ENCODE measurements around the gene NCAPG2. TPM values are rescaled to one million over a fixed set of nuclear protein-coding genes. Genes with fewer than 3 reads are reported as not detected.

NCAPG2 gene
- total and polyA plus RNA-seq, 4 donors = 2.9 to 9.2 (median 5.4) TPM

DNA sequence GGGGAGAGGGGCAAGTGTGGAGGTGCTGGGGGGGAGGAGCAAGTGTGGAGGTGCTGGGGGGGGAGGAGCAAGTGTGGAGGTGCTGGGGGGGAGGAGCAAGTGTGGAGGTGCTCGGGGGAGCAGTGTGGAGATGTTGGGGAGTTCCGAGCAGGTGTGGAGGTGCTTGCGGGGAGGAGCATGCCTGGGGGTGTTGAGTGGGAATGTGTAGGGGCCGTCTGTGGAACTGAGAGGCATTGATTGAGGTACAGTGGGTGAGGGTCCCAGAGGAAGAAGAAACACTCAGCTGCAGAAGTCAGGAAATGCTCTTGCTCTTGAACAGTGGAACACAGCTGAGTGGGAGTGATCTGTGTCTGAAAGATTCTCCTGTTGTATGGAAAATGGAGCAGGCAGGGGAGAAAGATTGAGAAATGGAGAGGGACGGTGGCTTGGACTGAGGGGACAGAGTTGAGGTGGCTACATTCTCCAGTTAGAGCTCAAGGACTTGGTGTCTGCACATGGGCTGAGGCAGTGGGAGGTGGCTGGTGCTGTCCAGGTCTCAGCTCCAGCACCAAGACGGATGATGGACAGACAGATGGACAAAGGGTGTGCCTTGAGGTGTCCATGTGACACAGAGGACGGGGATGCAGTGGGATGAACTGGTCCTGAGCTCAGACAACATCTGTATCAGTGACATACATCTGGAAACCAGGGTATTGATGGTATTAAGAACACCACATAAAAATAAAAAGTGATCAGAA lies 25.2 kb upstream of the NCAPG2 start:
- Histone ChIP-seq H3K9me3 (ENCODE audit: control insufficient read depth, low read length) (no peaks in the 10 kb centered on the region), H3K27me3 (ENCODE audit: control insufficient read depth in 1 of 2, insufficient read depth in 2 of 2, low read length in 1 of 2) (no peaks in the 10 kb centered on the region), H3K36me3 (ENCODE audit: control insufficient read depth in 1 of 2, insufficient read depth in 2 of 2, low read length in 1 of 2) (peaks cover 0 to 4% of the 10 kb centered on the region in 2 donors), H3K4me3 (ENCODE audit: low read length in 2 of 2) (no peak overlapping the region), H3K4me1 (ENCODE audit: control insufficient read depth in 1 of 2, insufficient read depth in 2 of 2, low read length in 2 of 2) (no peaks in the 10 kb centered on the region), H3K27ac (ENCODE audit: low read depth in 1 of 2, low read length in 2 of 2) (no peak overlapping the region)
- no peak for DNase-seq
- 83 to 90% methylated on average over 7 of the region's 7 CpGs for WGBS, 2 donors
- no peak for ATAC-seq (ENCODE audit: low FRiP score)
- intact Hi-C loops (cut with DNase I) = no loop called here

DNA sequence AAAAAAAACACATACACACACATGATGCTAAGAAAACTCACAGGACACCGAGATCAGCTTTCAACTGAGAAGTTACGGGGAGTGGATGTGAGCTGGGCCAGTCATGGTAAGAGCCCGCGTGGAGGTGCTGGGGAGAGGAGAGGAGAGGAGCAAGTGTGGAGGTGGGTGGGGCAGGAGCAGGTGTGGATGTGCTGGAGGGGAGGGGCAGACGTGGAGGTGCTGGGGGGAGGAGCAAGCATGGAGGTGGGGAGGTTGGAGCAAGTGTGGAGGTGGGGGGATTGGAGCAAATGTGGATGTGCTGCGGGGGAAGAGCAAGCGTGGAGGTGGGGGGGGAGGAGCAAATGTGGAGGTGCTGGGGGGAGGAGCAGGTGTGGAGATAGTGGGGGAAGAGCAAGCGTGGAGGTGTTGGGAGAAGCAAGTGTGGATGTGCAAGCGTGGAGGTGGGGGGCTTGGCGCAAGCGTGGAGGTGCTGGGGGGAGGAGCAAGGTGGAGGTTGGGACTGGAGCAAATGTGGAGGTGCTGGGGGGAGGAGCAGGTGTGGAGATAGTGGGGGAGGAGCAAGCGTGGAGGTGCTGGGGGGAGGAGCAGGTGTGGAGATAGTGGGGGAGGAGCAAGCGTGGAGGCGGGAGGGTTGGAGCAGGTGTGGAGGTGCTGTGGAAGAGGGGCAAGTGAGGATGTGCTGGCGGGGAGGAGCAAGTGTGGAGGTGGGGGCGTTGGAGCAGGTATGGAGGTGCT lies 24.5 kb upstream of the NCAPG2 start:
- no peak overlapping the region for H3K27ac ChIP-seq (ENCODE audit: low read depth in 1 of 2, low read length in 2 of 2)
- ATAC-seq (ENCODE audit: low FRiP score) (no peak), DNase-seq (peak in 1 of 2 donors; percentile 62)
- intact Hi-C loops (cut with DNase I) = no loop called here
- 86 to 89% methylated on average over 16 of the region's 16 CpGs for WGBS, 2 donors
- H3K36me3 ChIP-seq (ENCODE audit: control insufficient read depth in 1 of 2, insufficient read depth in 2 of 2, low read length in 1 of 2) = peaks cover 0 to 2% of the 10 kb centered on the region in 2 donors
- no peak overlapping the region for H3K4me3 ChIP-seq (ENCODE audit: low read length in 2 of 2)
- H3K27me3 ChIP-seq (ENCODE audit: control insufficient read depth in 1 of 2, insufficient read depth in 2 of 2, low read length in 1 of 2) = no peaks in the 10 kb centered on the region
- no peaks in the 10 kb centered on the region for H3K4me1 ChIP-seq (ENCODE audit: control insufficient read depth in 1 of 2, insufficient read depth in 2 of 2, low read length in 2 of 2)
- no peaks in the 10 kb centered on the region for H3K9me3 ChIP-seq (ENCODE audit: control insufficient read depth, low read length)

- Histone ChIP-seq H3K4me1 (ENCODE audit: control insufficient read depth in 1 of 2, insufficient read depth in 2 of 2, low read length in 2 of 2) (no peaks in the 10 kb centered on the region), H3K9me3 (ENCODE audit: control insufficient read depth, low read length) (no peaks in the 10 kb centered on the region), H3K4me3 (ENCODE audit: low read length in 2 of 2) (no peak overlapping the region), H3K36me3 (ENCODE audit: control insufficient read depth in 1 of 2, insufficient read depth in 2 of 2, low read length in 1 of 2) (peaks cover 0 to 2% of the 10 kb centered on the region in 2 donors), H3K27me3 (ENCODE audit: control insufficient read depth in 1 of 2, insufficient read depth in 2 of 2, low read length in 1 of 2) (no peaks in the 10 kb centered on the region), H3K27ac (ENCODE audit: low read depth in 1 of 2, low read length in 2 of 2) (no peak overlapping the region)
- no peak for ATAC-seq (ENCODE audit: low FRiP score)
- WGBS, 2 donors = 97 to 99% methylated on average over 5 of the region's 5 CpGs
- peak in 1 of 2 donors; percentile 51 for DNase-seq
- intact Hi-C loops (cut with DNase I) = no loop called here
Measured at GRCh38 chr7:158727690-158728089, 23.1 kb upstream of the NCAPG2 start.

DNA sequence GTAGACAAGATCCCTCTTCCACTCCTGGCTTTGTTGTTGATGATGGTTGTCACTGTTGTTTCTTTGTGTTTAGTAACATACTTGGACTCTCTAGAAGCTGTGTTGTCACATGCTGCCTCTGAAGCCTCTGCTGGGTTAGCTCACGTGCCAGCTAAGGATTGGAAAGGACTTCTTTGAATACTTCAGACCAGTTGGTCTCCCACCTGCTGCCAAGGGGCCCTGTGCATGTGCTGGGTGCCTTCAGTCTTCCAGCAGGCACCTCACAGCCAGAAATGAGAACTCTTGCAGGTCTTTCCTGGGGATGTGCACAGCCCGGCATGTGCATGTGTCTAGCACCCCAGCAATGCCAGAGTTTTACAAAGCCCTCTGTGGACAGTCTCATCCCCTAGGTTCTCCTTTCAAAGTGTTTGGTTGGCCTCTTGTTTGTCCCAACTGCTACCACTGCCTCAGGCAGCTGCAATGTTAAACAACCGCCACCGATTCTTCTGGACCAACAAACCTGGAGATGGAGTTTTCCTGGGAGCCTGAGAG lies 21.7 kb upstream of the NCAPG2 start:
- H3K4me3 ChIP-seq (ENCODE audit: low read length in 2 of 2) = no peak overlapping the region
- intact Hi-C loops (cut with DNase I) = no loop called here
- no peaks in the 10 kb centered on the region for H3K9me3 ChIP-seq (ENCODE audit: control insufficient read depth, low read length)
- H3K4me1 ChIP-seq (ENCODE audit: control insufficient read depth in 1 of 2, insufficient read depth in 2 of 2, low read length in 2 of 2) = no peaks in the 10 kb centered on the region
- no peak overlapping the region for H3K27ac ChIP-seq (ENCODE audit: low read depth in 1 of 2, low read length in 2 of 2)
- peaks cover 0 to 2% of the 10 kb centered on the region in 2 donors for H3K36me3 ChIP-seq (ENCODE audit: control insufficient read depth in 1 of 2, insufficient read depth in 2 of 2, low read length in 1 of 2)
- DNase-seq (peak in 1 of 2 donors; percentile 33), ATAC-seq (ENCODE audit: low FRiP score) (no peak)
- H3K27me3 ChIP-seq (ENCODE audit: control insufficient read depth in 1 of 2, insufficient read depth in 2 of 2, low read length in 1 of 2) = no peaks in the 10 kb centered on the region
- 88 to 90% methylated on average over 4 of the region's 4 CpGs for WGBS, 2 donors

- ATAC-seq (ENCODE audit: low FRiP score) = no peak
- no peak overlapping the region for H3K4me3 ChIP-seq (ENCODE audit: low read length in 2 of 2)
- H3K36me3 ChIP-seq (ENCODE audit: control insufficient read depth in 1 of 2, insufficient read depth in 2 of 2, low read length in 1 of 2) = peaks cover 0 to 2% of the 10 kb centered on the region in 2 donors
- 69 to 79% methylated on average over 4 of the region's 4 CpGs for WGBS, 2 donors
- DNase-seq = no peak
- H3K27me3 ChIP-seq (ENCODE audit: control insufficient read depth in 1 of 2, insufficient read depth in 2 of 2, low read length in 1 of 2) = no peaks in the 10 kb centered on the region
- no peak overlapping the region for H3K27ac ChIP-seq (ENCODE audit: low read depth in 1 of 2, low read length in 2 of 2)
- H3K9me3 ChIP-seq (ENCODE audit: control insufficient read depth, low read length) = no peaks in the 10 kb centered on the region
- H3K4me1 ChIP-seq (ENCODE audit: control insufficient read depth in 1 of 2, insufficient read depth in 2 of 2, low read length in 2 of 2) = no peaks in the 10 kb centered on the region
- intact Hi-C loops (cut with DNase I) = no loop called here
Measured at GRCh38 chr7:158725506-158725800, 20.8 kb upstream of the NCAPG2 start.

DNA sequence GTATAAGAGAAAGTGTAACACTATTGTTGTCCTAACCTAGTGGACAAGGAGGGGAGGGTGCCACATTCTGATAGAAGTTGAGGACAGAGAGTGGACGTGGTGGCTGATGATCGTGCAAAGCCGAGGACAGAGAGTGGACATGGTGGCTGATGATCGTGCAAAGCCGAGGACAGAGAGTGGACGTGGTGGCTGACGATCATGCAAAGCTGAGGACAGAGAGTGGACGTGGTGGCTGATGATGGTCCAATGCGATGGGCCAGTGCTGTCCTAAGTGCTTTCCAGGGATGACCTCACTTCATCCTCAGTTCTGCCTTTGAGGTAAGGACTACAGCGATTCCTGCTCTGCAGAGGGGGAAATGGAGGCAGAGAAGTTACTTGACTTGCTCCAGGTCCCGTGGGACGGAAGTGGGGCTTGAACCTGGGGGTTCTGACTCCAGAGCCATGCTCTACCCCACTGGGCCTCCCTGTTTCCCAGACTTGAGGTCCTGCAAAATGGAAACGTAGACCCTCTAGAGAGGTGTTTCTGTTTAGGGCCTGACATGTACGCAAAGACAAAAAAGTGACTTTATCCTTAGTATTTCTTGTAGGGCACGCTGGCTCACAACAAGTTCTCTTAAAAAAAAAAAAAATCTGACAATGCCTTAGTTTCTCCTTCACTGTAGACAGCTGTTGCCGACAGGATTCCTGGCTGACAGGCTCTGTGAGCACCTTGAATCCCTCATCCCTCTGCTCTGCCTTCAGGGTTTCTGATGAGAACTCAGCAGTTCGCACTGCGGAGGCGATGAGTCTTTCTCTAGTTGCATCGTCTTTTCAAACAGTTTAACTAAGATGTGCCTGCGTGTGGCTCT lies 20.3 kb upstream of the NCAPG2 start:
- WGBS, 2 donors = 92 to 93% methylated on average over 21 of the region's 21 CpGs
- DNase-seq = no peak
- no peaks in the 10 kb centered on the region for H3K27me3 ChIP-seq (ENCODE audit: control insufficient read depth in 1 of 2, insufficient read depth in 2 of 2, low read length in 1 of 2)
- ATAC-seq (ENCODE audit: low FRiP score) = no peak
- H3K4me3 ChIP-seq (ENCODE audit: low read length in 2 of 2) = no peak overlapping the region
- H3K36me3 ChIP-seq (ENCODE audit: control insufficient read depth in 1 of 2, insufficient read depth in 2 of 2, low read length in 1 of 2) = no peaks in the 10 kb centered on the region
- intact Hi-C loops (cut with DNase I) = no loop called here
- no peak overlapping the region for H3K27ac ChIP-seq (ENCODE audit: low read depth in 1 of 2, low read length in 2 of 2)
- no peaks in the 10 kb centered on the region for H3K9me3 ChIP-seq (ENCODE audit: control insufficient read depth, low read length)
- H3K4me1 ChIP-seq (ENCODE audit: control insufficient read depth in 1 of 2, insufficient read depth in 2 of 2, low read length in 2 of 2) = no peaks in the 10 kb centered on the region

DNA sequence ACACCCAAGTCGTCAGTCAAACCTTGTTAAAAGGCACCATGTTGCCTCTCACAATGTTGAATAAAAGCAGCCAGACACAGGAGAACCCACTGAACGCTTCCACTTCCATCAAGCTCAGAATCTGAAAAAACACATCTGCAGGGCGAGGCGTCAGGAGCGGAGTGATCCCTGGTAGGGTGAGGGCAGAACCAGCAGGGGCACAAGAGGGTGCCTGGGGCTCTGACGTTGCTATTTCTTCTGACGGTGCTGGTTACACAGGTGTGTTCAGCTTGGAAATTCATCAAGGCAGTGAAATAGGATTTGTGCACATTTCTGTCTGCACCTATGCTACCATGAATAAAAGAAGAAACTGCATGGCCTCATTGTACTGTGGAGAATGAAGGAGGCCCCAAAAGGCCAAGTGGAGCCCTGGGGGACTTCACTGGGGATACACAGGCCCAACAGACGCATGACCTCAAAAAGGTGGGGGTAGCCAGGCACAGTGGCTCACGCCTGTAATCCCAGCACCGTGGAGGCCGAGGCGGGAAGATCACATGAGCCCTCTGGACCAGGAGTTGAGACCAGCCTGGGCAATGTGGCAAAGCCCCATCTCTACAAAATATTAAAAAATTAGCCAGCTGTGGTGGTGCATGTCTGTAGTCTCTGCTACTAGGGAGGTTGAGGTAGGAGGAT lies 19.2 kb upstream of the NCAPG2 start:
- 86 to 88% methylated on average over 12 of the region's 12 CpGs for WGBS, 2 donors
- no peak overlapping the region for H3K27ac ChIP-seq (ENCODE audit: low read depth in 1 of 2, low read length in 2 of 2)
- intact Hi-C loops (cut with DNase I) = no loop called here
- no peaks in the 10 kb centered on the region for H3K4me1 ChIP-seq (ENCODE audit: control insufficient read depth in 1 of 2, insufficient read depth in 2 of 2, low read length in 2 of 2)
- no peak for DNase-seq
- no peak overlapping the region for H3K4me3 ChIP-seq (ENCODE audit: low read length in 2 of 2)
- no peaks in the 10 kb centered on the region for H3K9me3 ChIP-seq (ENCODE audit: control insufficient read depth, low read length)
- no peaks in the 10 kb centered on the region for H3K27me3 ChIP-seq (ENCODE audit: control insufficient read depth in 1 of 2, insufficient read depth in 2 of 2, low read length in 1 of 2)
- ATAC-seq (ENCODE audit: low FRiP score) = no peak
- no peaks in the 10 kb centered on the region for H3K36me3 ChIP-seq (ENCODE audit: control insufficient read depth in 1 of 2, insufficient read depth in 2 of 2, low read length in 1 of 2)

GRCh38 chr7:158723266-158723665 lies 18.7 kb upstream of the NCAPG2 start:
- Histone ChIP-seq H3K27me3 (ENCODE audit: control insufficient read depth in 1 of 2, insufficient read depth in 2 of 2, low read length in 1 of 2) (no peaks in the 10 kb centered on the region), H3K36me3 (ENCODE audit: control insufficient read depth in 1 of 2, insufficient read depth in 2 of 2, low read length in 1 of 2) (no peaks in the 10 kb centered on the region), H3K27ac (ENCODE audit: low read depth in 1 of 2, low read length in 2 of 2) (no peak overlapping the region), H3K9me3 (ENCODE audit: control insufficient read depth, low read length) (no peaks in the 10 kb centered on the region), H3K4me3 (ENCODE audit: low read length in 2 of 2) (no peak overlapping the region), H3K4me1 (ENCODE audit: control insufficient read depth in 1 of 2, insufficient read depth in 2 of 2, low read length in 2 of 2) (no peaks in the 10 kb centered on the region)
- 90 to 92% methylated on average over 13 of the region's 13 CpGs for WGBS, 2 donors
- no peak for DNase-seq
- intact Hi-C loops (cut with DNase I) = no loop called here
- no peak for ATAC-seq (ENCODE audit: low FRiP score)

Measured in aorta (tissue), 5 donors.